GM12872 (cell line): Measurements from ENCODE around the gene SORCS3.

ENCODE experiments used
- CTCF ChIP-seq: IDR thresholded peaks from 3 replicates; pipeline ENCODE4 v1.5.1; 2011; ENCODE audit warnings: low read depth, mild to moderate bottlenecking, low read length, moderate library complexity; ENCODE audit not compliant: insufficient read depth

SORCS3 gene

GRCh38 chr10:105026566-105026965, 385.5 kb downstream of the SORCS3 start:
- TF ChIP-seq CTCF: no peak

DNA sequence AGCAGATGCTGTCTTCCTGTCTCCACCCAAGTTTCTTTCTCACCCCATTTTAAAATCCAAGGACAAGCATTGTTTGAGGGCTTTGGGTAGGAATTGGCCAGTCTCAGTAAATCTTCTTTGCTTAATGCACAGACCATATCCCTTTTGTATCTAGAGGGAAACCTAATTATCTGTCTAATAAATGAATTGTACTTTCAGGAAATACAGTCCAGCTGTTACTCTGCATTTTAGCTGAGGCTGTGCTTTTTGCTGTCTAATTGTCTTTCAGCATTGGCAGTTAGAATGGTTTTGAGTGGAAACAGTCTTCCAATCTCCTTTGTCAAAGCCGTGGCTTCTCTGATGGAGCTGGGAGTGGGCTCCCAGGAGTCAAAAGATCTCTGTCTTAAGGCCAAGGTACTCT, 388.2 kb downstream of the SORCS3 start:
- no peak for TF ChIP-seq CTCF

- no peak for TF ChIP-seq CTCF
Measured at GRCh38 chr10:105037022-105037421, 395.9 kb downstream of the SORCS3 start.

GRCh38 chr10:105041956-105042355, 400.9 kb downstream of the SORCS3 start:
- TF ChIP-seq CTCF: no peak

GRCh38 chr10:105042906-105043552, 401.9 kb downstream of the SORCS3 start:
- no peak for TF ChIP-seq CTCF

DNA sequence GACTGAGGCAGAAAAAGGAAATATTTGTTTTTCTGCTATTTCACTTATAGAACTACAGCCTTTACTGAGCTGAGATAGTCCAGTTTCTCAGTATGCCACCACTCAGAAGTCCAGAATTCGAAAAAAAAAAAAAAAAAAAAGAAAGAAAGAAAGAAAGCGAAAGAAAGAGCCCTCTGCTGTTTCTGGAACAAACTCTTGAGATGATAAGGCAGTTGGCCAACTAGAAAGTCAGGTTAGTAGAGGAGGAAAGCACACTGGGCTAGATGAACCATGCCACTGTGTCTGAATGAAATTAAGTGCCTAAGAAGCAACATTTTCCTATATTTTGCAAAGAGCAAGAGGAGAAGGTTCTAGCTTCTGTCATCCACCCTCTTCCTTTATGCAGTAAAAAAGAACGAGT, 403.8 kb downstream of the SORCS3 start:
- TF ChIP-seq CTCF: no peak

- TF ChIP-seq CTCF: no peak
Measured at GRCh38 chr10:105056413-105056812, 415.3 kb downstream of the SORCS3 start.
